ENCODE measurements around the gene COL10A1. TPM values are rescaled to one million over a fixed set of nuclear protein-coding genes. Genes with fewer than 3 reads are reported as not detected.

Gene COL10A1
- total and polyA plus RNA-seq, 10 of the 15 experiments (the other 5 are each of a cell fraction or from before 2014, with no cell fraction given), result 0.02 to 0.33 (median 0.06) TPM; not detected in 5

DNA sequence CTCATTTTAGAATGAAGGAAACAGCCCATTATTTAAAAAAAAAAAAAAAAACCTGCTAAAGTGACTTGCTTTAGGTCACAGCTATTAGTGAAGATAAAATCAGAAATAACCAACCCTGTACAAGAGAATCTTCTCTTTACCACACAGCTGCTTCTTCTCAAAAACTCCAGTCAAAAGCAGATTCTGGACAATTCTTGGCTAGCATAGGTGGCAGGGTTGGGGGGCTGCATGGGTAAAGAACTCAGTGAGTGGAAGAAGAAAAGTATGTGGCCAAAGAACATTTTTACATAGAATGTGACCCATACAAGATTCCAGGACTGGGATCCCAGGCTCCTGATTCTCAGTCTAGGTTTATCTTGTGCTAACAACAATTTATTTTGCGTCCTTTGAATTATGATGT is 55.8 kb downstream of the COL10A1 start:
- intact Hi-C loops (cut with micrococcal nuclease; ENCODE audit: unreplicated experiment) (no loop called here), in situ Hi-C loops (cut with MboI) (no loop called here)
- Histone ChIP-seq H3K27ac (ENCODE audit: control insufficient read depth, insufficient read depth) (no peak overlapping the region), H2AFZ (ENCODE audit: control insufficient read depth, low read depth, low read length) (no peak overlapping the region), H3K36me3 (ENCODE audit: control insufficient read depth in 2 of 2, insufficient read depth in 2 of 2, low read length in 1 of 2) (no peaks in the 10 kb centered on the region), H3K4me3 (no peak overlapping the region), H3K4me1 (ENCODE audit: control insufficient read depth, insufficient read depth, low read length) (no peaks in the 10 kb centered on the region), H4K20me1 (ENCODE audit: control insufficient read depth, insufficient read depth) (no peaks in the 10 kb centered on the region), H3K4me2 (ENCODE audit: control insufficient read depth, insufficient read depth) (no peak overlapping the region), H3K79me2 (ENCODE audit: control insufficient read depth, insufficient read depth, low read length) (no peaks in the 10 kb centered on the region), H3K27me3 (replicated peaks in 1 of 2; ENCODE audit: control insufficient read depth in 2 of 2, insufficient read depth in 2 of 2, low read length in 1 of 2) (no peaks in the 10 kb centered on the region), H3K9ac (ENCODE audit: control insufficient read depth, insufficient read depth, low read length) (no peak overlapping the region), H3K9me3 (replicated peaks; ENCODE audit: control insufficient read depth, insufficient read depth, low read length) (no peaks in the 10 kb centered on the region)
- TF ChIP-seq CHD2 (IDR thresholded peaks at IDR 0.05; ENCODE audit: borderline replicate concordance, low read depth, low read length), result no peak
- no peak for TF ChIP-seq MTA3 (IDR thresholded peaks at IDR 0.05; ENCODE audit: borderline replicate concordance, low read length)
- POLR2A ChIA-PET, result interaction anchor here (1.5 kb wide), 1 partner anchor 9 kb away, joined by 3 read pairs; the partner anchor contains the start of gene FRK
- BruUV-seq (replicated peaks), result no TSS peak
- DNase-seq (ENCODE audit: low read depth, low spot score) (no peak), FAIRE-seq (no peak), ATAC-seq (no peak)
- WGBS (ENCODE audit: insufficient coverage, insufficient replicate concordance, low lambda C conversion rate, missing lambda C conversion rate), result 96% methylated on average over 1 of the region's 1 CpG
- SMC1A ChIA-PET (ENCODE audit: uncharacterized antibody, unreplicated experiment), result interaction anchor here (0.6 to 4.5 kb wide), 3 partner anchors 9 to 18 kb away, joined by 3 to 14 read pairs (median 4); partner anchors contain the start of gene FRK
- RAD21 ChIA-PET (ENCODE audit: unreplicated experiment), result interaction anchor here (1.2 kb wide), 1 partner anchor 52 kb away, joined by 5 read pairs; no protein-coding TSS in a partner anchor
- CTCF ChIA-PET, result interaction anchor here (1.1 to 2.6 kb wide), 3 partner anchors 8 to 15 kb away, joined by 3 to 7 read pairs (median 3); partner anchors contain the start of gene FRK

Other genes with a start within 250 kb of the COL10A1 start
- 1.4 and 1.7 TPM in 2 replicates for gene FRK, start 65.2 kb downstream of the COL10A1 start, total RNA-seq (2014; rRNA removed)
- gene FRK, start 65.2 kb downstream of the COL10A1 start, total RNA-seq (2014; rRNA removed; fragmentation: Illumina TruSeq; extraction: Trizol), result 1.8 and 1.9 TPM in 2 replicates
- 1.6 and 1.7 TPM in 2 replicates for gene FRK, start 65.2 kb downstream of the COL10A1 start, total RNA-seq (2021)
- 2.4 and 3.6 TPM in 2 replicates for gene FRK, start 65.2 kb downstream of the COL10A1 start, polyA plus RNA-seq (2011; rRNA removed)
- gene FRK, start 65.2 kb downstream of the COL10A1 start, polyA plus RNA-seq (2014; fragmentation: Illumina TruSeq; extraction: Trizol), result 1.3 and 1.7 TPM in 2 replicates
- gene FRK, start 65.2 kb downstream of the COL10A1 start, polyA plus RNA-seq (2014; fragmentation: Nextera tagmentation; extraction: Ambion mirVana), result under 1 TPM; 0.29 to 0.32 TPM
- gene FRK, start 65.2 kb downstream of the COL10A1 start, polyA plus RNA-seq (2014; rRNA removed), result 1.1 and 1.2 TPM in 2 replicates
- under 1 TPM; 0.59 to 0.63 TPM for gene FRK, start 65.2 kb downstream of the COL10A1 start, polyA plus RNA-seq (2016; fragmentation: Nextera tagmentation; extraction: Ambion mirVana)
- gene NT5DC1, start 25.3 kb downstream of the COL10A1 start, total RNA-seq (2014; rRNA removed), result 36.3 and 40.8 TPM in 2 replicates
- 45.7 and 46.5 TPM in 2 replicates for gene NT5DC1, start 25.3 kb downstream of the COL10A1 start, total RNA-seq (2014; rRNA removed; fragmentation: Illumina TruSeq; extraction: Trizol)
- gene NT5DC1, start 25.3 kb downstream of the COL10A1 start, total RNA-seq (2021), result 104 and 110 TPM in 2 replicates
- 76.7 and 99.0 TPM in 2 replicates for gene NT5DC1, start 25.3 kb downstream of the COL10A1 start, polyA plus RNA-seq (2011; rRNA removed)
- gene NT5DC1, start 25.3 kb downstream of the COL10A1 start, polyA plus RNA-seq (2014; fragmentation: Illumina TruSeq; extraction: Trizol), result 50.9 and 52.3 TPM in 2 replicates
- 10 to 100 TPM; 43.5 to 67.0 TPM for gene NT5DC1, start 25.3 kb downstream of the COL10A1 start, polyA plus RNA-seq (2014; fragmentation: Nextera tagmentation; extraction: Ambion mirVana)
- gene NT5DC1, start 25.3 kb downstream of the COL10A1 start, polyA plus RNA-seq (2014; rRNA removed), result 66.6 and 75.8 TPM in 2 replicates
- 100 to 1,000 TPM; 139 to 140 TPM for gene NT5DC1, start 25.3 kb downstream of the COL10A1 start, polyA plus RNA-seq (2016; fragmentation: Nextera tagmentation; extraction: Ambion mirVana)
- gene TSPYL4, start 127.9 kb upstream of the COL10A1 start, total RNA-seq (2014; rRNA removed), result 20.2 and 22.9 TPM in 2 replicates
- gene TSPYL4, start 127.9 kb upstream of the COL10A1 start, total RNA-seq (2014; rRNA removed; fragmentation: Illumina TruSeq; extraction: Trizol), result 9.2 and 9.8 TPM in 2 replicates
- 19.9 TPM in 2 replicates for gene TSPYL4, start 127.9 kb upstream of the COL10A1 start, total RNA-seq (2021)
- gene TSPYL4, start 127.9 kb upstream of the COL10A1 start, polyA plus RNA-seq (2011; rRNA removed), result 24.0 and 27.6 TPM in 2 replicates
- 21.9 and 27.1 TPM in 2 replicates for gene TSPYL4, start 127.9 kb upstream of the COL10A1 start, polyA plus RNA-seq (2014; fragmentation: Illumina TruSeq; extraction: Trizol)
- 1 to 10 TPM; 1.5 to 2.2 TPM for gene TSPYL4, start 127.9 kb upstream of the COL10A1 start, polyA plus RNA-seq (2014; fragmentation: Nextera tagmentation; extraction: Ambion mirVana)
- 20.4 and 20.6 TPM in 2 replicates for gene TSPYL4, start 127.9 kb upstream of the COL10A1 start, polyA plus RNA-seq (2014; rRNA removed)
- 10 to 100 TPM; 18.5 to 21.0 TPM for gene TSPYL4, start 127.9 kb upstream of the COL10A1 start, polyA plus RNA-seq (2016; fragmentation: Nextera tagmentation; extraction: Ambion mirVana)
- gene TSPYL1, start 153.8 kb upstream of the COL10A1 start, total RNA-seq (2014; rRNA removed), result 40.2 and 45.1 TPM in 2 replicates
- 34.2 and 35.3 TPM in 2 replicates for gene TSPYL1, start 153.8 kb upstream of the COL10A1 start, total RNA-seq (2014; rRNA removed; fragmentation: Illumina TruSeq; extraction: Trizol)
- gene TSPYL1, start 153.8 kb upstream of the COL10A1 start, total RNA-seq (2021), result 42.7 and 44.1 TPM in 2 replicates
- 28.4 and 28.5 TPM in 2 replicates for gene TSPYL1, start 153.8 kb upstream of the COL10A1 start, polyA plus RNA-seq (2011; rRNA removed)
- 23.9 and 25.7 TPM in 2 replicates for gene TSPYL1, start 153.8 kb upstream of the COL10A1 start, polyA plus RNA-seq (2014; fragmentation: Illumina TruSeq; extraction: Trizol)
- gene TSPYL1, start 153.8 kb upstream of the COL10A1 start, polyA plus RNA-seq (2014; fragmentation: Nextera tagmentation; extraction: Ambion mirVana), result 10 to 100 TPM; 22.9 to 29.9 TPM
- 20.0 and 23.1 TPM in 2 replicates for gene TSPYL1, start 153.8 kb upstream of the COL10A1 start, polyA plus RNA-seq (2014; rRNA removed)
- gene TSPYL1, start 153.8 kb upstream of the COL10A1 start, polyA plus RNA-seq (2016; fragmentation: Nextera tagmentation; extraction: Ambion mirVana), result 10 to 100 TPM; 22.9 to 23.4 TPM
- 65.3 and 77.4 TPM in 2 replicates for gene DSE, start 244.8 kb upstream of the COL10A1 start, total RNA-seq (2014; rRNA removed)
- gene DSE, start 244.8 kb upstream of the COL10A1 start, total RNA-seq (2014; rRNA removed; fragmentation: Illumina TruSeq; extraction: Trizol), result 62.3 and 63.9 TPM in 2 replicates
- gene DSE, start 244.8 kb upstream of the COL10A1 start, total RNA-seq (2021), result 75.1 and 76.4 TPM in 2 replicates
- 12.2 and 12.6 TPM in 2 replicates for gene DSE, start 244.8 kb upstream of the COL10A1 start, polyA plus RNA-seq (2011; rRNA removed)
- 51.8 and 58.9 TPM in 2 replicates for gene DSE, start 244.8 kb upstream of the COL10A1 start, polyA plus RNA-seq (2014; fragmentation: Illumina TruSeq; extraction: Trizol)
- gene DSE, start 244.8 kb upstream of the COL10A1 start, polyA plus RNA-seq (2014; fragmentation: Nextera tagmentation; extraction: Ambion mirVana), result 10 to 100 TPM; 17.1 to 24.2 TPM
- 35.9 and 38.6 TPM in 2 replicates for gene DSE, start 244.8 kb upstream of the COL10A1 start, polyA plus RNA-seq (2014; rRNA removed)
- gene DSE, start 244.8 kb upstream of the COL10A1 start, polyA plus RNA-seq (2016; fragmentation: Nextera tagmentation; extraction: Ambion mirVana), result 10 to 100 TPM; 43.0 TPM